ENCODE data around the gene MEX3D. TPM values are rescaled to one million over a fixed set of nuclear protein-coding genes. Genes with fewer than 3 reads are reported as not detected.

The MEX3D gene
- total and polyA plus RNA-seq, 12 donors = 1.8 to 9.4 (median 7.6) TPM

DNA sequence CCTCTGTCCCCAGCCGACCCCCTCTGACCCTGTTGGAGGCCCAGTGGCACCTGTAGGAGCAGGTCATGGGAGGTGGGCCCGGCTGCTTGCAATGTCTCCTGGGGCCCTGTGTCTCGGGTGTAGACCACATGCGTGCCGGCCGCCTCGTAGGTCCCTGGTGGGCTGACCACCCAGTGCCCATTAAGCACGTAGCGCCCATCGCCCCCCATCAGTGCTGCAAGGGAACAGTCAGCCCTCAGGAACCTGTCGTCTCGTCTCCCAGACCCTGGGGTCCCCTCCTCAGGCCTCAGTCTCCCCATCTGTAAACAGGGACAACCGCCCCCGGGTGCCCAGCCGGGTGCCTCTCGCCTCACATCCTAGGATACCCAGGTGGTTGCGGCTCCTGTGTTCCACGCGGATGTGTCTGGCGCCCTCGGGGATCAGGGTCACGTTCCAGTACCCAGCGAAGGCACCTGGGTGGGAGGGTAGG, 60.9 kb downstream of the MEX3D start:
- intact Hi-C loops (cut with DNase I) = loop anchor here in 2 of 10 donors (2.0 to 10.0 kb wide), 2 partner anchors 16 to 232 kb away; partner anchors contain the start of genes FAM174C (in 1 of the 2), PCSK4 (in 1 of the 2) and REEP6 (in 1 of the 2)
- Histone ChIP-seq H3K4me1 (peaks cover 4 to 60% (median 24%) of the 10 kb centered on the region in 9 donors), H3K27me3 (peaks cover 0 to 50% (median 15%) of the 10 kb centered on the region in 7 donors), H3K27ac (peak overlapping the region in 8 of 10 donors; percentile 72 to 88 (median 78)), H3K36me3 (peaks cover 0 to 13% (median 0%) of the 10 kb centered on the region in 9 donors), H3K9me3 (peaks cover 0 to 6% (median 0%) of the 10 kb centered on the region in 11 donors), H3K4me3 (peak overlapping the region in 8 of 10 donors; percentile 22 to 52 (median 44))
- no peak for DNase-seq
- ATAC-seq = peak in 1 of 8 donors; percentile 1
- no peak for TF ChIP-seq CTCF (IDR thresholded peaks at IDR 0.05)
- WGBS, 2 donors = 63 to 69% methylated on average over 23 of the region's 23 CpGs

GRCh38 chr19:1505991-1506881, 61.9 kb downstream of the MEX3D start:
- no peak overlapping the region for H3K27ac ChIP-seq
- 90 to 91% methylated on average over 45 of the region's 45 CpGs for WGBS, 2 donors
- intact Hi-C loops (cut with DNase I) = loop anchor here in 2 of 10 donors (2.0 to 10.0 kb wide), 2 partner anchors 15 to 231 kb away; partner anchors contain the start of genes FAM174C (in 1 of the 2), PCSK4 (in 1 of the 2) and REEP6 (in 1 of the 2)
- H3K36me3 ChIP-seq = peaks cover 0 to 13% (median 0%) of the 10 kb centered on the region in 9 donors
- H3K4me1 ChIP-seq = peaks cover 0 to 51% (median 17%) of the 10 kb centered on the region in 9 donors
- no peak overlapping the region for H3K4me3 ChIP-seq
- peaks cover 0 to 48% (median 17%) of the 10 kb centered on the region in 7 donors for H3K27me3 ChIP-seq
- ATAC-seq = peak in 1 of 8 donors; percentile 2
- DNase-seq = no peak
- H3K9me3 ChIP-seq = peaks cover 0 to 6% (median 0%) of the 10 kb centered on the region in 11 donors
- TF ChIP-seq CTCF (IDR thresholded peaks at IDR 0.05) = no peak

- Histone ChIP-seq H3K36me3 (peaks cover 0 to 13% (median 0%) of the 10 kb centered on the region in 9 donors), H3K4me1 (peaks cover 0 to 38% (median 14%) of the 10 kb centered on the region in 9 donors), H3K9me3 (peaks cover 0 to 6% (median 0%) of the 10 kb centered on the region in 11 donors), H3K27me3 (peaks cover 0 to 37% (median 18%) of the 10 kb centered on the region in 7 donors), H3K27ac (no peak overlapping the region), H3K4me3 (no peak overlapping the region)
- intact Hi-C loops (cut with DNase I) = loop anchor here in 1 of 10 donors (10.0 kb wide), 1 partner anchor 230 kb away; the partner anchor contains the start of gene FAM174C
- WGBS, 2 donors = 81 to 86% methylated on average over 8 of the region's 8 CpGs
- no peak for TF ChIP-seq CTCF (IDR thresholded peaks at IDR 0.05)
- DNase-seq = no peak
- ATAC-seq = no peak
Observed at GRCh38 chr19:1505012-1505411, 63.1 kb downstream of the MEX3D start.

Other genes starting within 250 kb of the MEX3D start
- 100 to 1,000 TPM; 248 to 446 (median 377) TPM for gene NDUFS7, start 184.4 kb downstream of the MEX3D start, total RNA-seq
- gene NDUFS7, start 184.4 kb downstream of the MEX3D start, polyA plus RNA-seq = 100 to 1,000 TPM; 307 to 498 TPM
- 10 to 100 TPM; 53.4 to 89.2 (median 72.1) TPM for gene GAMT, start 166.8 kb downstream of the MEX3D start, total RNA-seq
- 100 to 1,000 TPM in 1 of 2 donors, 10 to 100 TPM in 1; 30.8 to 260 TPM for gene GAMT, start 166.8 kb downstream of the MEX3D start, polyA plus RNA-seq
- gene DAZAP1, start 160.7 kb downstream of the MEX3D start, total RNA-seq = 100 to 1,000 TPM in 2 of 10 donors, 10 to 100 TPM in 8; 56.7 to 111 (median 73.8) TPM
- 10 to 100 TPM; 82.6 to 91.3 TPM for gene DAZAP1, start 160.7 kb downstream of the MEX3D start, polyA plus RNA-seq
- 100 to 1,000 TPM; 480 to 720 (median 539) TPM for gene RPS15, start 129.9 kb downstream of the MEX3D start, total RNA-seq
- 1,000 to 10,000 TPM; 2,400 to 3,724 TPM for gene RPS15, start 129.9 kb downstream of the MEX3D start, polyA plus RNA-seq
- gene APC2, start 118.2 kb downstream of the MEX3D start, total RNA-seq = under 1 TPM in 9 of 10 donors, not detected in 1; 0.02 to 0.23 (median 0.08) TPM
- gene APC2, start 118.2 kb downstream of the MEX3D start, polyA plus RNA-seq = under 1 TPM; 0.13 to 0.15 TPM
- 10 to 100 TPM; 12.7 to 19.9 (median 15.2) TPM for gene C19orf25, start 89.1 kb downstream of the MEX3D start, total RNA-seq
- 10 to 100 TPM; 28.4 to 29.8 TPM for gene C19orf25, start 89.1 kb downstream of the MEX3D start, polyA plus RNA-seq
- gene PCSK4, start 78.0 kb downstream of the MEX3D start, total RNA-seq = 1 to 10 TPM in 8 of 10 donors, under 1 TPM in 2; 0.38 to 3.0 (median 1.4) TPM
- gene PCSK4, start 78.0 kb downstream of the MEX3D start, polyA plus RNA-seq = 1 to 10 TPM; 1.1 to 3.9 TPM
- 1 to 10 TPM; 1.8 to 4.6 (median 3.3) TPM for gene REEP6, start 77.1 kb downstream of the MEX3D start, total RNA-seq
- gene REEP6, start 77.1 kb downstream of the MEX3D start, polyA plus RNA-seq = 1 to 10 TPM; 4.8 to 5.0 TPM
- 10 to 100 TPM; 16.7 to 69.4 (median 38.4) TPM for gene ADAMTSL5, start 55.3 kb downstream of the MEX3D start, total RNA-seq
- gene ADAMTSL5, start 55.3 kb downstream of the MEX3D start, polyA plus RNA-seq = 10 to 100 TPM; 26.0 to 30.9 TPM
- gene PLK5, start 44.2 kb downstream of the MEX3D start, total RNA-seq = under 1 TPM in 1 of 10 donors, not detected in 9; 0.11 TPM
- under 1 TPM in 1 of 2 donors, not detected in 1; 0.57 TPM for gene PLK5, start 44.2 kb downstream of the MEX3D start, polyA plus RNA-seq
- gene MBD3, start 24.5 kb upstream of the MEX3D start, total RNA-seq = 100 to 1,000 TPM in 1 of 10 donors, 10 to 100 TPM in 9; 34.5 to 101 (median 47.7) TPM
- gene MBD3, start 24.5 kb upstream of the MEX3D start, polyA plus RNA-seq = 100 to 1,000 TPM; 111 to 125 TPM
- 1,000 to 10,000 TPM in 2 of 10 donors, 100 to 1,000 TPM in 8; 569 to 1,132 (median 804) TPM for gene UQCR11, start 37.1 kb upstream of the MEX3D start, total RNA-seq
- 100 to 1,000 TPM; 141 to 382 TPM for gene UQCR11, start 37.1 kb upstream of the MEX3D start, polyA plus RNA-seq
- gene TCF3, start 84.3 kb upstream of the MEX3D start, total RNA-seq = 10 to 100 TPM; 12.4 to 29.2 (median 17.9) TPM
- 10 to 100 TPM; 20.1 to 38.1 TPM for gene TCF3, start 84.3 kb upstream of the MEX3D start, polyA plus RNA-seq
- gene ONECUT3, start 185.2 kb upstream of the MEX3D start, total RNA-seq = not detected
- gene ONECUT3, start 185.2 kb upstream of the MEX3D start, polyA plus RNA-seq = not detected
- 1 to 10 TPM in 2 of 10 donors, under 1 TPM in 8; 0.13 to 3.4 (median 0.48) TPM for gene ATP8B3, start 244.0 kb upstream of the MEX3D start, total RNA-seq
- gene ATP8B3, start 244.0 kb upstream of the MEX3D start, polyA plus RNA-seq = 1 to 10 TPM in 1 of 2 donors, under 1 TPM in 1; 0.80 to 1.3 TPM

Data from heart right ventricle (tissue), 16 donors.